NB4 (cell line): ENCODE data around the gene DBNDD2.

Experiments used
- MYC ChIP-seq: IDR thresholded peaks from 2 replicates; pipeline ENCODE4 v1.6.1; 2011; ENCODE audit warnings: low read depth, low read length
- POLR2A ChIP-seq: IDR thresholded peaks from 2 replicates; pipeline ENCODE4 v1.6.1; 2011; ENCODE audit warnings: mild to moderate bottlenecking; ENCODE audit not compliant: insufficient read length; ENCODE audit errors: extremely low read depth
- TF ChIP-seq, protein P1 (sequence below): IDR thresholded peaks from one replicate; pipeline ENCODE4 v1.5.1; 2012; ENCODE audit warnings: low read depth, low read length
- TF ChIP-seq, protein P2 (sequence below): IDR thresholded peaks from 2 replicates; pipeline ENCODE4 v1.6.1; 2011; ENCODE audit warnings: low read depth, low read length

DNA sequence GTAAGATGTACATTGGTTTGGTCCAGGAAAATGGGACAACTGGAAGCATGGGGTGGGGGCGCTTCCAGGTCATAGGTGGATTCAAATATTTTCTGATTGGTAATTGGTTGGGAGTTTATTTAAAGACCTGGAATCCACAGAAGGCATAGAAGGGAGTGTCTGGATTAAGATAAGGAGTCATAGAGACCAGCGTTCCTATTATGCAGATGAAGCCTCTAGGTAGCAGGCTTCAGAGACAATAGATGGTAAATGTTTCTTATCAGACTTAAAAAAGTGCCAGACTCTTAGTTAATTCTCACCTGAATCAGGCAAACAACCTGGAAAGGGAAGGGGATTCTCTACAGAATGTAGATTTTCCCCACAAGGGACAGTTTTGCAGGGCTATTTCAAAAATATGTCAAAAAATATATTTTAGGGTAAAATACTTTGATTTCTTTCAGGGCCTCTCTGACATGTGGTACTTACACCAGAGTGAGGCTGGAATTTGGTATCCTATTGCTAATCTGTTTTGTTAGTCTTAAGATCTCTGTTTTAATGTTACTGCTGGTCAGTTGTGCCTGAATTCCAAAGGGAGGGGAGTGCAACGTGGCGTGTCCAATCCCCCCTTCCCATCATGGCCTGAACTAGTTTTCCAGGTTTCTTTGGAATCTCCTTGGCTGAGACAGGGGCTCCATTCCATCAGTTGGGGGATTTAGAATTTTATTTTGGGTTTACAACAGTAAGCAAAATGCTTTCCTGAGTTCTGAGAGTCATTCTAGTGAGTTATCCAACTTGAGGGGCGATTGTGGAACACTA is 33.0 kb downstream of the DBNDD2 start:
- TF ChIP-seq POLR2A (no peak), MYC (no peak)
- TF ChIP-seq, protein P1, sequence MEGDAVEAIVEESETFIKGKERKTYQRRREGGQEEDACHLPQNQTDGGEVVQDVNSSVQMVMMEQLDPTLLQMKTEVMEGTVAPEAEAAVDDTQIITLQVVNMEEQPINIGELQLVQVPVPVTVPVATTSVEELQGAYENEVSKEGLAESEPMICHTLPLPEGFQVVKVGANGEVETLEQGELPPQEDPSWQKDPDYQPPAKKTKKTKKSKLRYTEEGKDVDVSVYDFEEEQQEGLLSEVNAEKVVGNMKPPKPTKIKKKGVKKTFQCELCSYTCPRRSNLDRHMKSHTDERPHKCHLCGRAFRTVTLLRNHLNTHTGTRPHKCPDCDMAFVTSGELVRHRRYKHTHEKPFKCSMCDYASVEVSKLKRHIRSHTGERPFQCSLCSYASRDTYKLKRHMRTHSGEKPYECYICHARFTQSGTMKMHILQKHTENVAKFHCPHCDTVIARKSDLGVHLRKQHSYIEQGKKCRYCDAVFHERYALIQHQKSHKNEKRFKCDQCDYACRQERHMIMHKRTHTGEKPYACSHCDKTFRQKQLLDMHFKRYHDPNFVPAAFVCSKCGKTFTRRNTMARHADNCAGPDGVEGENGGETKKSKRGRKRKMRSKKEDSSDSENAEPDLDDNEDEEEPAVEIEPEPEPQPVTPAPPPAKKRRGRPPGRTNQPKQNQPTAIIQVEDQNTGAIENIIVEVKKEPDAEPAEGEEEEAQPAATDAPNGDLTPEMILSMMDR, result no peak
- TF ChIP-seq, protein P2, sequence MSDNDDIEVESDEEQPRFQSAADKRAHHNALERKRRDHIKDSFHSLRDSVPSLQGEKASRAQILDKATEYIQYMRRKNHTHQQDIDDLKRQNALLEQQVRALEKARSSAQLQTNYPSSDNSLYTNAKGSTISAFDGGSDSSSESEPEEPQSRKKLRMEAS, result no peak
